Activated CD4-positive, alpha-beta memory T cell treated with anti-CD3 and anti-CD28 coated beads, Interleukin-2, amount 10 ng/mL, durations not matched to agents 7 days and 5 days (primary cell): ENCODE measurements around the gene LRP6. TPM values are rescaled to one million over a fixed set of nuclear protein-coding genes. Genes with fewer than 3 reads are reported as not detected.

ENCODE experiments used
- total RNA-seq, 2 experiments: library from RNA; stranded (reverse); gene quantifications; one replicate each; pipeline ENCODE4 v1.2.3, GENCODE V29; 2021

The LRP6 gene
- total RNA-seq, 2 experiments from 2014 or later = 0.30 to 0.40 TPM

Other genes starting within 250 kb of the LRP6 start
- 10 to 100 TPM; 13.0 to 13.9 TPM for gene BCL2L14, start 196.1 kb downstream of the LRP6 start, total RNA-seq
- gene MANSC1, start 83.2 kb upstream of the LRP6 start, total RNA-seq = under 1 TPM; 0.10 to 0.15 TPM
- gene BORCS5, start 90.0 kb upstream of the LRP6 start, total RNA-seq = 10 to 100 TPM; 30.9 to 32.4 TPM